Activated CD4-positive, alpha-beta T cell treated with anti-CD3 and anti-CD28 coated beads, Interleukin-2, amount 10 ng/mL, durations not matched to agents 24 days and 14 days (primary cell): Measurements from ENCODE around the gene TNFAIP8. TPM values are rescaled to one million over a fixed set of nuclear protein-coding genes. Genes with fewer than 3 reads are reported as not detected.

Experiments used
- DNase-seq: peaks from one replicate; pipeline ENCODE4 v3.0.0; 2022
- H3K27ac Mint-ChIP-seq: one replicate; pipeline ENCODE4 v1.8.0; 2022; ENCODE audit warnings: mild to moderate bottlenecking, mixed read lengths
- H3K27me3 Mint-ChIP-seq: one replicate; pipeline ENCODE4 v1.8.0; 2022; ENCODE audit warnings: mixed read lengths
- H3K36me3 Mint-ChIP-seq: one replicate; pipeline ENCODE4 v1.8.0; 2022; ENCODE audit warnings: low read depth, mild to moderate bottlenecking, mixed read lengths
- H3K4me1 Mint-ChIP-seq: one replicate; pipeline ENCODE4 v1.8.0; 2021; ENCODE audit warnings: mixed read lengths
- H3K4me3 Mint-ChIP-seq: one replicate; pipeline ENCODE4 v1.8.0; 2022; ENCODE audit warnings: mild to moderate bottlenecking, moderate library complexity, mixed read lengths
- H3K9me3 Mint-ChIP-seq: one replicate; pipeline ENCODE4 v1.8.0; 2021; ENCODE audit warnings: mixed read lengths
- intact Hi-C: fragments of 100-400 bp; cut with micrococcal nuclease; formaldehyde crosslinking; loops from one replicate; pipeline ENCODE4 v1.15.1; 2023
- total RNA-seq: library from RNA; stranded (reverse); gene quantifications from 2 replicates; pipeline ENCODE4 v1.2.3, GENCODE V29; 2022

Gene TNFAIP8
- total RNA-seq, 1 donor from 2014 or later: 188 TPM

DNA sequence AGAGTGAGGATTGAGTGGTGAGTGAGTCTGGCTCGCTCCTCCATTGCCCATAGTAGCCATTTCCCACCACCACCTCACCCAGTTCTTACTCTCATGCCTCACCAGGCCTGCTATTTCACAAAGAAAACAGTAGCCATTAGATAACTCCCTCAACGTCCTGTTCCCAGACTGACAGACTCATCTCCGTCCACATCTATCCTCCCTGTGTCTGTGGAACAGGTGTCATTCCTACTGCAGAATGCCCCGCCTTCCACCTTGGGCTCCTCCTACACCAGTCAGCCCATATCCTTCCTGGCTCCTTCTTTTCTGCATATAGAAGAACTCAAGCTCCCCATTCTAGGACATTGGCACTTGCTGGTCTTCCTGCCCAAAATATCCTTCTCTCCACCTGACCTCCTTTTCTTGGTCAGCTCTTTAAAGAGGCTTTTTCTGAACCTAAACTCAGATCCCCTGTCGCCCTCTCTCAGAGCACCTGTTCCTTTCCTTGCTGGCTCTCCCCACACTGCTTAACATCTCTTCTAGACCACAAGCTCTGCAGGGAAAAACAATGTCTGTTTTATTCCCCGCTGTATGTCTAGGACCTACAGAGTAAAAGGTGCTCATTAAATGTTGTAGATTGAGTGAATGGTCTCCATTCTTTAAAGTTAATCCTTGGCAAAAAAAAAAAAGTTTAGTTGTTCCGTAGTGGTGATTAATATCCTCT is 3.2 kb downstream of the TNFAIP8 start:
- no peaks in the 10 kb centered on the region for H3K9me3 Mint-ChIP-seq
- no peak for DNase-seq
- H3K4me1 Mint-ChIP-seq: peaks cover 65% of the 10 kb centered on the region
- peak overlapping the region; percentile 100 for H3K4me3 Mint-ChIP-seq
- H3K27me3 Mint-ChIP-seq: no peaks in the 10 kb centered on the region
- peak overlapping the region; percentile 85 for H3K27ac Mint-ChIP-seq
- intact Hi-C loops: loop anchor here (5.0 kb wide), 2 partner anchors 38 to 287 kb away; partner anchors contain the start of gene DMXL1
- H3K36me3 Mint-ChIP-seq: peaks cover 75% of the 10 kb centered on the region

DNA sequence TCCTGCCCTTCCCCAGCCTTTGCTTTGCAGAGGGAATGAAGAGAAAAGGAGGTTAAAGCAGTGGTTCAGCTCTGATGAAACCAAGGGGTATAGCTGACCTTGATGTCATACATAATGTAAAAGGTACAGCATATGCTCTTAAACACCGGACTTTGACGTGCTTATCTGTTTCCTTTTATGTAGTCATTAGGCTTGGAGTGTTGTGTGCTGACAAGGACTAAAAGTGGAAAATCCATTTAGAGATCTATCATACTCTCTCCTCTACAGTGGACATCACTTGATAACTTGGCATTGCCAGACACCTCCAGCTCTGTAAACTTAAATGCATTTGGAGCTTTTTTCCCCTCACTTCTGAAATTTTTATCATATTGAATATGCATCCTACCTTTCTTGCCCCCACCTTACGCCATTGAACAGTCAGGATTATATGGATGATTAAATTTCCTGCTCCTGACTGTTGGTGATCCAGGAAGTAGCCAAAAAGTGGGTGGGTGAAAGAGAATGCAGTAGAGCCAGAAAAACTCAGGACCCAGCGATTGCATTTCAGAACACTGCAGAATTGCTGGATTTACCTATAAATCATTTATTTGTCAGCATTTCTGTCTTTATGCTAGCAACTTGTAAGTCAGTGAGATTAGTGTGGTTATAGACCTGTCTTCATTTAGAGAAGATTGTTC is 4.1 kb downstream of the TNFAIP8 start:
- Mint-ChIP-seq H3K27ac (peak overlapping the region; percentile 66), H3K4me3 (peak overlapping the region; percentile 100), H3K27me3 (no peaks in the 10 kb centered on the region), H3K36me3 (peaks cover 80% of the 10 kb centered on the region), H3K4me1 (peaks cover 63% of the 10 kb centered on the region), H3K9me3 (no peaks in the 10 kb centered on the region)
- no peak for DNase-seq
- intact Hi-C loops: loop anchor here (5.0 kb wide), 2 partner anchors 37 to 288 kb away; partner anchors contain the start of gene DMXL1

GRCh38 chr5:119360905-119361593 is 5.2 kb downstream of the TNFAIP8 start:
- peaks cover 86% of the 10 kb centered on the region for H3K36me3 Mint-ChIP-seq
- peak overlapping the region; percentile 100 for H3K4me3 Mint-ChIP-seq
- no peak for DNase-seq
- H3K9me3 Mint-ChIP-seq: no peaks in the 10 kb centered on the region
- peaks cover 71% of the 10 kb centered on the region for H3K4me1 Mint-ChIP-seq
- H3K27me3 Mint-ChIP-seq: no peaks in the 10 kb centered on the region
- intact Hi-C loops: no loop called here
- peak overlapping the region; percentile 52 for H3K27ac Mint-ChIP-seq

DNA sequence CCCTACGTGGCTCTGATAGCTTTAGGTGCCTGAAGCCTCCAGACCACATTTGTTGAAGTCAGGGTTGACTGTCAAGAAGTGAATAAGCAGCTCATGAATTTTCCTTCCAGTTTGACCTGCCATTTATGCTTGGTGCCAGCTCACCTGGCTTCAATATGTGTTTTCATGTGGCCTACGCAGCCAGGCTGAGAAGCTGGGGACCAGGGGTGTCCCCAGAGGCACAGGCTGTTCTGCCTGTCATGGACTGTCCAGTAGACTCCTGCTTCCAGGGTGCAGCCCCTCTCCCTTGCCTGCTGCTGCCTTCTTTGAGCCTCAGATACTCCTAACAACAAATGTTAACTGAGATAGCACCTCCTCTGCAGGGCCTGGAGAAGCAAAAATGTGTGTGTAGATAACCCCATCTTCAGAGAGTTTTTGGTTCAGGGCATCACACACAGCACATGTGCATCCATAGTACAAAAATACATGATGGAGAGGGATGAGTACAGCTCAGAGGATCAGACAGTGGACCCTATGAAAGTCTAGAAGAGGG is 5.8 kb downstream of the TNFAIP8 start:
- intact Hi-C loops: no loop called here
- Mint-ChIP-seq H3K9me3 (no peaks in the 10 kb centered on the region), H3K4me3 (peak overlapping the region; percentile 58)

GRCh38 chr5:119362714-119363113 is 6.9 kb downstream of the TNFAIP8 start:
- Mint-ChIP-seq H3K4me3 (peak overlapping the region; percentile 31), H3K36me3 (peaks cover 82% of the 10 kb centered on the region), H3K4me1 (peaks cover 83% of the 10 kb centered on the region), H3K9me3 (no peaks in the 10 kb centered on the region), H3K27ac (peak overlapping the region; percentile 74), H3K27me3 (no peaks in the 10 kb centered on the region)
- DNase-seq: no peak
- intact Hi-C loops: no loop called here

More for the DNA sequence above, 5.8 kb downstream of the TNFAIP8 start:
- Mint-ChIP-seq H3K4me1 (peaks cover 77% of the 10 kb centered on the region), H3K27me3 (no peaks in the 10 kb centered on the region), H3K27ac (peak overlapping the region; percentile 74), H3K36me3 (peaks cover 87% of the 10 kb centered on the region)
- no peak for DNase-seq

GRCh38 chr5:119363271-119363670 is 7.5 kb downstream of the TNFAIP8 start:
- H3K27ac Mint-ChIP-seq: peak overlapping the region; percentile 74

DNA sequence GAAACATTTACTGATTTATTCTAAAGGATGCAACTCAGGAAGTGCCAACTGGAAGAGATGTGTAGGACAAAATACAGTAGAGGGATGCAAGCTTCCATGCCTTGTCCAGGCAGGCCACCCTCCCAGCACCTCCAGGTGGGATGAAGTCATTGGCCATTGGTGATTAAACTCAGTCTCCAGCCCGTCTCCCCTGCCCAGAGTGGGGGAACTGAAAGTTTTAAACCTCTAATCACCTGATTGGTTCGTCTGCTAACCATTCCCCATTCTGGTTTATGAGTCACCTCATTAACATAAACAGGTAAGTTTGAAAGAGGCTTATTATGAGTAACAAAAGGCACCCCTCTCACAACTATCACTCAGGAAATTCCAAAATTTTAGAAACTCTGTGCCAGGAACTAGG is 8.1 kb downstream of the TNFAIP8 start:
- no peaks in the 10 kb centered on the region for H3K27me3 Mint-ChIP-seq
- H3K4me1 Mint-ChIP-seq: peaks cover 85% of the 10 kb centered on the region
- DNase-seq: no peak
- peak overlapping the region; percentile 74 for H3K27ac Mint-ChIP-seq
- no peaks in the 10 kb centered on the region for H3K9me3 Mint-ChIP-seq
- H3K36me3 Mint-ChIP-seq: peaks cover 77% of the 10 kb centered on the region
- H3K4me3 Mint-ChIP-seq: peak overlapping the region; percentile 31
- intact Hi-C loops: no loop called here

More at GRCh38 chr5:119363271-119363670, 7.5 kb downstream of the TNFAIP8 start:
- H3K4me1 Mint-ChIP-seq: peaks cover 86% of the 10 kb centered on the region
- H3K27me3 Mint-ChIP-seq: no peaks in the 10 kb centered on the region
- DNase-seq: no peak
- no peaks in the 10 kb centered on the region for H3K9me3 Mint-ChIP-seq
- intact Hi-C loops: no loop called here
- peaks cover 78% of the 10 kb centered on the region for H3K36me3 Mint-ChIP-seq
- H3K4me3 Mint-ChIP-seq: peak overlapping the region; percentile 31

DNA sequence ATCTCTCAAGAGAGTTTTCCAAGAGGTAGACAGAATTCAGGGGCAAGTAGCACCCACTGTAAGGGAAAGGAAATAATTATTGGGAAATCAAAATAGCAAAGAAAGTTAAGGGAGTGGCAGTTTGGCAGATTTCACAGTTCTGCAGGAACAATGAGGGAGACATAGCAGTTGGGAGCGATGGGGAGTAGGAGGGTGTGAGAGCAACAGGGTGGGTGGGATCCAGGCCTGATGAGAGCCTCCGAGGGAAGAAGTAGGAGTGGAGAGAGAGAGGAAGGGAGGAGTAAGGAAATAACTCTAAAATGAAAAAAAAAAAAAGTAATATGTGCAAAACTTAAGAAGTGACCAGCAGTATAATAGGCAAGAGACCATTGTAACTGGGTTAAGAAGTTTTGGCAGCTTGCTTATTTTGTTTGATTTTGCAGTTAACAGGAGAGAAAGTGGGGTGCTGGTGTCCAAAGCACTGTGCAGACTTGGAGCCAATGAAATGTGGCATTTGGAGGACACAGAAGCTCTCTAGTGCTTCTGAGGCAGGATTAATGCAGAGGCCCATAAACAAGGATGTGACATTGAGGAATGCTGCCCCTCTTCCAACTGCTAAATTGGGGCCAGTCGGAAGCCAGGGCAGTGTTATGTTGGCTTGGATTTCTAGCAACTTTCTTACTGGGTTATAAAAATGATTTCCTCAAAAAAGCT is 10.2 kb downstream of the TNFAIP8 start:
- H3K4me3 Mint-ChIP-seq: peak overlapping the region; percentile 68
- H3K27me3 Mint-ChIP-seq: no peaks in the 10 kb centered on the region
- H3K27ac Mint-ChIP-seq: peak overlapping the region; percentile 96
- H3K36me3 Mint-ChIP-seq: peaks cover 75% of the 10 kb centered on the region
- H3K9me3 Mint-ChIP-seq: no peaks in the 10 kb centered on the region
- DNase-seq: no peak
- H3K4me1 Mint-ChIP-seq: peaks cover 78% of the 10 kb centered on the region
- intact Hi-C loops: no loop called here

DNA sequence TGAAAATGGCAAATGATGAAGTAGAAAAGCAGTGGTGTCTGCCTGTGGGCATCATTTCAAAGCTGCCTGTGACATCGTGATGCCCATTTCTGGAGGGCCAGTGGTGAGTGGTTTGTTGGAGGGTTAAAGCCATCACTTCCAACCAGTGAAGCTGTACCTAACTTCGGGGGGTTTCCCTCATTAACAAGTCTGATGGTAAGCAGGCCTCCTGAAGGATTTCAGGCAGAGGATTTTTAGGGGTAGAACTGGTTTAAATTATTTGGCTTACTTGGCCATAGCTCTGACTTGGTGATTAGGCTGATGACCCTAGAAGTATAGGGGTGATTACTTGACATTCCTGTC is 10.7 kb downstream of the TNFAIP8 start:
- Mint-ChIP-seq H3K9me3 (no peaks in the 10 kb centered on the region), H3K27ac (peak overlapping the region; percentile 96), H3K4me3 (peak overlapping the region; percentile 68), H3K4me1 (peaks cover 79% of the 10 kb centered on the region), H3K27me3 (no peaks in the 10 kb centered on the region), H3K36me3 (peaks cover 77% of the 10 kb centered on the region)
- no peak for DNase-seq
- intact Hi-C loops: no loop called here

- Mint-ChIP-seq H3K4me1 (peaks cover 69% of the 10 kb centered on the region), H3K9me3 (no peaks in the 10 kb centered on the region), H3K27me3 (no peaks in the 10 kb centered on the region), H3K27ac (peak overlapping the region; percentile 96), H3K36me3 (peaks cover 73% of the 10 kb centered on the region), H3K4me3 (peak overlapping the region; percentile 78)
- DNase-seq: peak; percentile 75
- intact Hi-C loops: loop anchor here (1.0 to 2.0 kb wide), 8 partner anchors 11 to 288 kb away; partner anchors contain the start of gene TNFAIP8
Measured at GRCh38 chr5:119367502-119368237, 11.9 kb downstream of the TNFAIP8 start.

- DNase-seq: peak; percentile 77
- intact Hi-C loops: loop anchor here (1.0 to 2.0 kb wide), 2 partner anchors 17 to 35 kb away; no protein-coding TSS in a partner anchor
- Mint-ChIP-seq H3K4me3 (peak overlapping the region; percentile 78), H3K36me3 (peaks cover 72% of the 10 kb centered on the region), H3K27ac (peak overlapping the region; percentile 96), H3K4me1 (peaks cover 68% of the 10 kb centered on the region), H3K27me3 (no peaks in the 10 kb centered on the region), H3K9me3 (no peaks in the 10 kb centered on the region)
Measured at GRCh38 chr5:119368238-119368630, 12.4 kb downstream of the TNFAIP8 start.

DNA sequence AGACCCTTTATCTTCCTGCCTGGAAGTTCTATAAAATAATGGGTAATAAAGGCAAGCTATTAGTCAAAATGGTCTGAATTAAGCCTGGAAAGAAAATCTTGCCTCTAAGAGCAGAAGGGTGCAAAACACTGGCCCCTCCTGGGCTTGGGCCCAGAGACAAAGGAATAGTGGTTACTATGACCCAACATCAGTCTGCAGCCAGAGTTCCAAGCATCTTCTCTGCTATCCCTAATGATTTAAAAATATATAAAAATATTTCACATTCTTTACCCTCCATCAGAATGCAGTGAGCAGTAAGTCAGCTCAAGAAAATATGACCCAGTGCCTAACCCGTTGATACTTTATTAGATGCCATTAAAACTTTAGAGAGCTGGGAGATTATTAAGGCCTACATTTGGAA is 14.7 kb downstream of the TNFAIP8 start:
- H3K9me3 Mint-ChIP-seq: no peaks in the 10 kb centered on the region
- peaks cover 68% of the 10 kb centered on the region for H3K36me3 Mint-ChIP-seq
- intact Hi-C loops: no loop called here
- no peaks in the 10 kb centered on the region for H3K27me3 Mint-ChIP-seq
- peak overlapping the region; percentile 10 for H3K27ac Mint-ChIP-seq
- H3K4me1 Mint-ChIP-seq: peaks cover 61% of the 10 kb centered on the region
- H3K4me3 Mint-ChIP-seq: no peak overlapping the region
- DNase-seq: no peak

- Mint-ChIP-seq H3K36me3 (peaks cover 61% of the 10 kb centered on the region), H3K4me3 (no peak overlapping the region)
Measured at GRCh38 chr5:119371146-119371545, 15.3 kb downstream of the TNFAIP8 start.

More at GRCh38 chr5:119371146-119371545, 15.3 kb downstream of the TNFAIP8 start:
- no peak for DNase-seq
- H3K4me1 Mint-ChIP-seq: peaks cover 55% of the 10 kb centered on the region
- H3K9me3 Mint-ChIP-seq: no peaks in the 10 kb centered on the region
- intact Hi-C loops: no loop called here
- H3K27me3 Mint-ChIP-seq: no peaks in the 10 kb centered on the region
- H3K27ac Mint-ChIP-seq: peak overlapping the region; percentile 46
